Naive thymus-derived CD4-positive, alpha-beta T cell (primary cell): ENCODE measurements around the gene MXD3. TPM values are rescaled to one million over a fixed set of nuclear protein-coding genes. Genes with fewer than 3 reads are reported as not detected.
A peak's percentile ranks its signal among the peaks of the same experiment; 100 is the strongest.
"Not testable (repeated sequence)": the region's sequence is repeated elsewhere in the genome, so short reads cannot be mapped to it uniquely, and the experiment has no call there.

ENCODE experiments used
- ATAC-seq: fragments of 150-1000 bp; cut with Tn5 transposase; 2 replicates; pipeline ENCODE4 v1.10.0; 2021; ENCODE audit warnings: mild to moderate bottlenecking, moderate library complexity
- CTCF ChIA-PET: fragments of 350-600 bp; sonication (Branson Sonifier 250); formaldehyde crosslinking; loops from one replicate; lab custom pipeline; 2021; ENCODE audit warnings: antibody characterized with exemption; lab: Charles Lee
- POLR2A ChIA-PET: fragments of 350-600 bp; sonication (Branson Sonifier 250); formaldehyde crosslinking; loops from one replicate; lab custom pipeline; 2021; ENCODE audit warnings: antibody characterized with exemption, inconsistent platforms; lab: Charles Lee
- DNase-seq, 9 donors: peaks; one replicate each; pipeline versions ENCODE4 v3.0.0 to v3.0.0-alpha.2; 2020 to 2022; ENCODE audit warnings: mixed read lengths in 1 of 9
- H3K27ac ChIP-seq: one replicate; pipeline ENCODE4 v1.7.0; 2013; ENCODE audit warnings: mild to moderate bottlenecking, low read depth, low read length, moderate library complexity
- H3K27me3 ChIP-seq, 2 donors: one replicate each; pipeline ENCODE4 v1.7.0; 2013; ENCODE audit warnings: low read length in 2 of 2, mild to moderate bottlenecking in 2 of 2, moderate library complexity in 2 of 2; ENCODE audit not compliant: control insufficient read depth in 2 of 2, insufficient read depth in 2 of 2
- H3K36me3 ChIP-seq, 3 experiments: 1 replicate in 2 of 3; 2 replicates in 1 of 3; pipeline ENCODE4 v1.7.0; 2013; ENCODE audit warnings: low read length in 3 of 3, mild to moderate bottlenecking in 3 of 3, moderate library complexity in 1 of 3; ENCODE audit not compliant: insufficient read depth in 3 of 3, control insufficient read depth in 2 of 3
- H3K4me1 ChIP-seq, 2 donors: one replicate each; pipeline ENCODE4 v1.7.0; 2013; ENCODE audit warnings: low read length in 2 of 2, mild to moderate bottlenecking in 2 of 2, moderate library complexity in 1 of 2; ENCODE audit not compliant: control insufficient read depth in 2 of 2, insufficient read depth in 2 of 2
- H3K4me3 ChIP-seq: 2 replicates; pipeline ENCODE4 v1.7.0; 2013; ENCODE audit warnings: mild to moderate bottlenecking, low read length
- H3K9me3 ChIP-seq, 3 experiments: 1 replicate in 2 of 3; 2 replicates in 1 of 3; pipeline ENCODE4 v1.7.0; 2013; ENCODE audit warnings: low read length in 3 of 3; ENCODE audit not compliant: control insufficient read depth in 2 of 3
- H3K27ac Mint-ChIP-seq, 9 donors: one replicate each; pipeline ENCODE4 v1.8.0; 2020 to 2022; ENCODE audit warnings: mixed read lengths in 9 of 9, mild to moderate bottlenecking in 8 of 9, moderate library complexity in 5 of 9, inconsistent platforms in 2 of 9
- H3K27me3 Mint-ChIP-seq, 5 donors: one replicate each; pipeline ENCODE4 v1.8.0; 2021 to 2022; ENCODE audit warnings: mixed read lengths in 5 of 5, mild to moderate bottlenecking in 1 of 5
- H3K36me3 Mint-ChIP-seq, 5 donors: one replicate each; pipeline ENCODE4 v1.8.0; 2020 to 2022; ENCODE audit warnings: mixed read lengths in 5 of 5, mild to moderate bottlenecking in 3 of 5, inconsistent platforms in 1 of 5
- H3K4me1 Mint-ChIP-seq, 7 donors: one replicate each; pipeline ENCODE4 v1.8.0; 2020 to 2022; ENCODE audit warnings: mixed read lengths in 7 of 7, mild to moderate bottlenecking in 3 of 7, inconsistent platforms in 1 of 7
- H3K4me3 Mint-ChIP-seq, 10 donors: one replicate each; pipeline ENCODE4 v1.8.0; 2020 to 2022; ENCODE audit warnings: mild to moderate bottlenecking in 10 of 10, mixed read lengths in 10 of 10, moderate library complexity in 6 of 10, inconsistent platforms in 2 of 10
- H3K9me3 Mint-ChIP-seq, 11 donors: one replicate each; pipeline ENCODE4 v1.8.0; 2020 to 2022; ENCODE audit warnings: mixed read lengths in 11 of 11, mild to moderate bottlenecking in 4 of 11, inconsistent platforms in 1 of 11, moderate library complexity in 1 of 11
- intact Hi-C, 2 donors: fragments of 100-400 bp; cut with micrococcal nuclease; formaldehyde crosslinking; loops; one replicate each; pipeline ENCODE4 v1.15.1; 2023
- polyA plus RNA-seq, 2 donors: library from polyadenylated mRNA; unstranded; fragments of 300-500 nt; fragmentation: Illumina TruSeq; gene quantifications; one replicate each; pipeline ENCODE4 v1.2.3, GENCODE V29; 2021
- total RNA-seq, 6 experiments: library from RNA in 5 of 6; stranded (reverse) in 5 of 6; gene quantifications; 1 replicate in 5 of 6; 2 replicates in 1 of 6; pipeline ENCODE4 v1.2.3 and lab custom pipeline; 2021 to 2026

Gene MXD3, protein sequence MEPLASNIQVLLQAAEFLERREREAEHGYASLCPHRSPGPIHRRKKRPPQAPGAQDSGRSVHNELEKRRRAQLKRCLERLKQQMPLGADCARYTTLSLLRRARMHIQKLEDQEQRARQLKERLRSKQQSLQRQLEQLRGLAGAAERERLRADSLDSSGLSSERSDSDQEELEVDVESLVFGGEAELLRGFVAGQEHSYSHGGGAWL
- 10 to 100 TPM in 4 of 5 experiments, 1 to 10 TPM in 1; 8.8 to 39.8 (median 18.3) TPM for total RNA-seq
- under 1 TPM; 0.63 to 0.75 TPM for polyA plus RNA-seq
- 4.7 reads per million, percentile 23 among the genes with 10 or more reads in this experiment for total RNA-seq (lab: John Stamatoyannopoulos, UW)

DNA sequence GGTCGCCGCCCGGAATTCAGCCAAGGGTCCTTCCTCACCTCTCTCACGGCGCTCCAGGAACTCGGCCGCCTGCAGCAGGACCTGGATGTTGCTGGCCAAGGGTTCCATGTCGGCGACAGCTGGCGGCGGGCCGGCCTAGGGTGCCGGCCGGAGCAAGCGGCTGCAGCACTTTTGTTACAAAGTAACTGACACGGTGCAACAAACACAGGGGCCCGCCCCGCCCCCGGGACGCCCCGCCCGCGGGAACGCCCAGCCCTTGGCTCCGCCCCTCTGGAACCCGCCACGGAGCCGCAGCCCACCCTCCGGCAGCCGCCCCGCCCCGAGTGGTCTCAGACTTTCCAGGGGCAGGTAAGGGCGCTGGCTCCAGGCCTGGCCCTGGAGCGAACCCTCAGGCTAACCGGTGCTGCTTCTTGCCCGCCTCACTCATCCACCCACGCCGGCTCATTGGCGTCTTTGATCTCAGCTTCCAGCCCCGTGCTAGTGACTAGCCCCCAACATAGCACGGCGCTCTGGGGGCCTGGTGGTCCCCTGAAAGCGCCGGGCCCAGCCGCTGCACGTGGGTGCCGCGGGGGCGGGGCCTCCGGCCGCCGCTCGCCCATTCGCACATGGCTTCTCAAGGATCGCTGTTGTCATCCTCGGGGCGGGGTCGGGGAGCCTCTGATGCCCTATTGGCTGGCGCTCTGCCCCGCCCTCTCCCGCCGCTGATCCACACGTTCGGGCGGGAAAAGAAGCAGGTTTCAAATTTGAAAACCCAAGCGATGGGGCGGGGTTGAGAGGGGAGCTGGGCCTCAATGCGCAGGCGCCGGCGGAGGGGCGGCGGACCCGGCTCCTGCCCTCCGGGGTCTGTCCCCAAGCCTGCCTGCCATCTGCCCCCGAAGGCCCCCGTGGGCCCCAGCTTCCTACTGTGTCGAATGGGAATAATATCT lies at the start of gene MXD3:
Gene MXD3, minus strand, starts transcription at position 176 of the 926 bp plus-strand sequence. Its CDS starts 68 bp downstream, at position 108.
- H3K27me3 ChIP-seq, result no peaks in the 10 kb centered on the region
- peaks cover 0 to 10% (median 0%) of the 10 kb centered on the region in 3 experiments for H3K36me3 ChIP-seq
- H3K4me3 Mint-ChIP-seq, result peak within 1 kb of the TSS; percentile 78 to 93 (median 84)
- peak within 1 kb of the TSS; percentile 51 for H3K27ac ChIP-seq
- CTCF ChIA-PET, result interaction anchor here (0.7 to 1.6 kb wide), 6 partner anchors 37 to 144 kb away, joined by 3 to 7 read pairs (median 3); partner anchors contain the start of gene SLC34A1
- H3K27ac Mint-ChIP-seq, result peak within 1 kb of the TSS in 6 of 9 donors; percentile 42 to 92 (median 59)
- H3K4me3 ChIP-seq, result peak within 1 kb of the TSS; percentile 77
- POLR2A ChIA-PET, result interaction anchor here (0.7 to 4.7 kb wide), 5 partner anchors 8 to 64 kb away, joined by 3 to 18 read pairs (median 4); partner anchors contain the start of genes LMAN2, PRELID1 and RAB24
- peaks cover 0 to 5% (median 0%) of the 10 kb centered on the region in 5 donors for H3K27me3 Mint-ChIP-seq
- H3K4me1 ChIP-seq, result peaks cover 21 to 22% of the 10 kb centered on the region in 2 donors
- DNase-seq, result peak; percentile 87 to 97 (median 92)
- H3K9me3 ChIP-seq, result no peaks in the 10 kb centered on the region
- H3K9me3 Mint-ChIP-seq, result peaks cover 0 to 1% (median 0%) of the 10 kb centered on the region in 11 donors
- intact Hi-C loops, result loop anchor here (1.0 to 10.0 kb wide), 9 partner anchors 9 to 667 kb away; partner anchors contain the start of genes LMAN2 (in 2 of the 2), PDLIM7 (in 2 of the 2), PRELID1 (in 2 of the 2) and RAB24 (in 2 of the 2)
- H3K36me3 Mint-ChIP-seq, result peaks cover 0 to 7% (median 0%) of the 10 kb centered on the region in 5 donors
- peaks cover 11 to 49% (median 32%) of the 10 kb centered on the region in 7 donors for H3K4me1 Mint-ChIP-seq
- ATAC-seq, result peak; percentile 95

DNA sequence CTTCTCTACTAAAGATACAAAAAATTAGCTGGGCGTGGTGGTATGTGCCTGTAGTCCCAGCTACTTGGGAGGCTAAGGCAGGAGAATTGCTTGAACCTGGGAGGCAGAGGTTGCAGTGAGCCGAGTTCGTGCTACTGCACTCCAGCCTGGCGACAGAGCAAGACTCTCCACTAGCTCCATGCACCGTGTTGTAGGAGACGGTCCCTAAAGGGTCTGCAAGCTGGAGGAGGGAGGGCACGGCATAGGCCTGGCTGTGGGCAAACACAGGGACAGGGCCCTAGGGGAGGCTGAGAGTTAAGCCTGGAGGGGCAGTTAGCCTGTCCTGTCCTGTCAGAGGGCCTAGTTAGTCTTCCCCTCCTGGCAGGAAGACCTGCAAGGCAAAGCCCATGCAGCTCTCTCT lies 49.0 kb upstream of the MXD3 start:
- H3K27ac Mint-ChIP-seq, result peak overlapping the region in 6 of 9 donors; percentile 20 to 94 (median 90)
- peak overlapping the region; percentile 88 for H3K27ac ChIP-seq

DNA sequence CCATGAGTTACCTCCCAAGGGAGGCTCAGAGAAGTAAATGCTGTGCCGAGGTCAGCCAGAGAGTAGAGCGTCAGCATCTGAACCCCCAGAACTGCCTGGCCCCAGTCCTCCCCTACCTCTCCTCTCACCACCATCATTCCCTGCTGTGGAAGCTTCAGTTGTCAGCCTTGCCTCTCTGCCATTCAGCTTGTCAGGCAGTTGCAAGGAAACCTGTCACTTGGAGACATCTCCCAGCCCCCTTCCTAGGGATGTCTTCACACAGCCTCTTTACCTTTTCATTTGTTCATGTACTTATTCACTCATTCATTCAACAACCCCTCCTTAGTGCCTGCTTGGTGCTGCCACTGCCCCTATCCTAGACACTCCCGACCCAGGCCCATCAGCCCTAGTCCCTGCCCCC lies 48.2 kb upstream of the MXD3 start:
- ChIA-PET CTCF (interaction anchor here (1.3 to 4.8 kb wide), 5 partner anchors 9 to 42 kb away, joined by 3 to 25 read pairs (median 8); no protein-coding TSS in a partner anchor), POLR2A (interaction anchor here (1.3 to 8.7 kb wide), 3 partner anchors 8 to 19 kb away, joined by 3 to 123 read pairs (median 28); partner anchors contain the start of gene LMAN2)
- no peak for DNase-seq
- Histone ChIP-seq H3K9me3 (no peaks in the 10 kb centered on the region), H3K4me1 (peaks cover 64 to 72% of the 10 kb centered on the region in 2 donors), H3K4me3 (no peak overlapping the region), H3K36me3 (peaks cover 0 to 15% (median 0%) of the 10 kb centered on the region in 3 experiments), H3K27ac (peak overlapping the region; percentile 87), H3K27me3 (no peaks in the 10 kb centered on the region)
- Mint-ChIP-seq H3K27ac (peak overlapping the region in 8 of 9 donors; percentile 80 to 98 (median 93)), H3K9me3 (peaks cover 0 to 8% (median 0%) of the 10 kb centered on the region in 11 donors), H3K4me1 (peaks cover 65 to 92% (median 86%) of the 10 kb centered on the region in 7 donors), H3K27me3 (no peaks in the 10 kb centered on the region), H3K36me3 (peaks cover 0 to 35% (median 5%) of the 10 kb centered on the region in 5 donors), H3K4me3 (peak overlapping the region; percentile 83 to 97 (median 92))
- intact Hi-C loops, result loop anchor here in 1 of 2 donors (5.0 kb wide), 1 partner anchor 232 kb away; the partner anchor contains the start of gene TMED9
- no peak for ATAC-seq

More for the DNA sequence above, 49.0 kb upstream of the MXD3 start:
- peaks cover 0 to 31% (median 5%) of the 10 kb centered on the region in 5 donors for H3K36me3 Mint-ChIP-seq
- peak overlapping the region in 8 of 10 donors; percentile 52 to 97 (median 92) for H3K4me3 Mint-ChIP-seq
- DNase-seq, H3K27me3 ChIP-seq, H3K9me3 ChIP-seq, ATAC-seq, H3K27me3 Mint-ChIP-seq, intact Hi-C loops, H3K4me3 ChIP-seq, H3K9me3 Mint-ChIP-seq: not testable (repeated sequence)
- H3K4me1 Mint-ChIP-seq, result peaks cover 61 to 92% (median 82%) of the 10 kb centered on the region in 7 donors
- H3K36me3 ChIP-seq, result peaks cover 0 to 20% (median 3%) of the 10 kb centered on the region in 3 experiments
- POLR2A ChIA-PET, result interaction anchor here (0.8 to 8.7 kb wide), 6 partner anchors 9 to 85 kb away, joined by 3 to 123 read pairs (median 4); partner anchors contain the start of genes LMAN2 and PRR7
- peaks cover 65 to 77% of the 10 kb centered on the region in 2 donors for H3K4me1 ChIP-seq
- CTCF ChIA-PET, result interaction anchor here (0.9 to 4.8 kb wide), 6 partner anchors 10 to 51 kb away, joined by 4 to 25 read pairs (median 7); no protein-coding TSS in a partner anchor

DNA sequence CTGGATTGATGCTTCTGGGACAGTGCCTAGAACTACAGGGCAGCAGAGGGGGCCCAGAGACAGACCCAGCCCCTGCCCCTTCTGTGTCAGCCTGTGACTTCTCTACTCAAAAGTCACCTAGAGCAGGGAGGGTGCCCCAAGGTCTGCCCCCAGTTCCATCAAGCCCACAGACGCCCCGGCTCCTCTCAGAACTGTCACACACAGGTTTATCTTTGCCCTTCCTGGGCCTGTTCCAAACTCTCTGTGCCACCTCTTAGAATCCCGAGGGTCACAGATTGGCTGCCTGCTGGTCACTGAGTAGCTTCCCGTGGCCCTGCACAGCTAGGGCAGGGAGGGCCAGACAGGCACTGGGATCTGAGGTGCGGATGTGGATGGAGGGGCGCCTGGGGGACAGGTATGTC lies 47.8 kb upstream of the MXD3 start:
- intact Hi-C loops, result loop anchor here in 1 of 2 donors (5.0 kb wide), 1 partner anchor 233 kb away; the partner anchor contains the start of gene TMED9
- Mint-ChIP-seq H3K4me1 (peaks cover 66 to 92% (median 86%) of the 10 kb centered on the region in 7 donors), H3K36me3 (peaks cover 0 to 38% (median 5%) of the 10 kb centered on the region in 5 donors), H3K9me3 (peaks cover 0 to 12% (median 0%) of the 10 kb centered on the region in 11 donors), H3K4me3 (peak overlapping the region; percentile 83 to 97 (median 92)), H3K27ac (peak overlapping the region; percentile 80 to 98 (median 93)), H3K27me3 (no peaks in the 10 kb centered on the region)
- Histone ChIP-seq H3K4me1 (peaks cover 60 to 68% of the 10 kb centered on the region in 2 donors), H3K9me3 (no peaks in the 10 kb centered on the region), H3K4me3 (peak overlapping the region; percentile 70), H3K27me3 (no peaks in the 10 kb centered on the region), H3K27ac (peak overlapping the region; percentile 87), H3K36me3 (peaks cover 0 to 11% (median 0%) of the 10 kb centered on the region in 3 experiments)
- POLR2A ChIA-PET, result interaction anchor here (1.1 to 8.7 kb wide), 6 partner anchors 7 to 56 kb away, joined by 3 to 123 read pairs (median 5); partner anchors contain the start of genes LMAN2, PRELID1 and RAB24
- no peak for ATAC-seq
- CTCF ChIA-PET, result interaction anchor here (1.1 to 4.8 kb wide), 7 partner anchors 8 to 44 kb away, joined by 3 to 25 read pairs (median 8); no protein-coding TSS in a partner anchor
- no peak for DNase-seq

DNA sequence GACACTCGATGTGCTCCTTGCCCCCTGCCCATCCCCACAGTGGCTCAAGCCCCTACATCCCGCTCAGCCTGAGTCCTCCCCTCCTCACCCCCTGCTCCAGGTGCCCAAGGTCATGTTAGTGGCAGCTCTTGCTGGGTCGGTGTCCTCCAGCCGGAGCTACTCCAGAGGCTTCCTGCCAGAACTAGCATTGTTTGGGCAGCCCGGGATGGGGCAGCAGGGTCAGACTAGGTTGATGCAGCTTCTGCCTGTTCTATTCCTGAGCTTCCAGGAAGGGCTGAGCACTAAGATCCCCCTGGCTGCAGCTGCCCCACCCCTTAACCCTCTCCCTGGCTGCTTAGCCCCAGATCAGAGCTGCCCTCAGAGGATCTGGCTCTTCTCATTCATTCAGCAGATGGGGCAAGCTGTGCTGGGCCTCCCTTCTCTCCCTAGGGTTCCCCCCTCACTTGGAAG lies 46.7 kb upstream of the MXD3 start:
- Mint-ChIP-seq H3K4me3 (peak overlapping the region; percentile 83 to 97 (median 92)), H3K9me3 (peaks cover 0 to 14% (median 0%) of the 10 kb centered on the region in 11 donors), H3K4me1 (peaks cover 67 to 86% (median 77%) of the 10 kb centered on the region in 7 donors), H3K27me3 (no peaks in the 10 kb centered on the region), H3K36me3 (peaks cover 0 to 35% (median 5%) of the 10 kb centered on the region in 5 donors), H3K27ac (peak overlapping the region; percentile 80 to 98 (median 93))
- intact Hi-C loops, result loop anchor here in 1 of 2 donors (5.0 kb wide), 1 partner anchor 234 kb away; the partner anchor contains the start of gene TMED9
- H3K36me3 ChIP-seq, result peaks cover 0 to 9% (median 0%) of the 10 kb centered on the region in 3 experiments
- H3K4me3 ChIP-seq, result peak overlapping the region; percentile 70
- H3K4me1 ChIP-seq, result peaks cover 49 to 58% of the 10 kb centered on the region in 2 donors
- ChIA-PET CTCF (interaction anchor here (0.6 to 4.8 kb wide), 10 partner anchors 9 to 705 kb away, joined by 3 to 25 read pairs (median 4); no protein-coding TSS in a partner anchor), POLR2A (interaction anchor here (0.9 to 8.7 kb wide), 7 partner anchors 9 to 93 kb away, joined by 3 to 123 read pairs (median 3); partner anchors contain the start of genes PRELID1 and RAB24)
- H3K27me3 ChIP-seq, result no peaks in the 10 kb centered on the region
- peak overlapping the region; percentile 87 for H3K27ac ChIP-seq
- ATAC-seq, result no peak
- no peak for DNase-seq
- no peaks in the 10 kb centered on the region for H3K9me3 ChIP-seq
